ENCODE data around the gene CLASP1. TPM values are rescaled to one million over a fixed set of nuclear protein-coding genes. Genes with fewer than 3 reads are reported as not detected.
A peak's percentile ranks its signal among the peaks of the same experiment; 100 is the strongest.
"Not testable (repeated sequence)": the region's sequence is repeated elsewhere in the genome, so short reads cannot be mapped to it uniquely, and the experiment has no call there.

The CLASP1 gene
- total and polyA plus RNA-seq, 7 donors, result 2.4 to 117 (median 53.9) TPM

GRCh38 chr2:121483846-121484245 is 165.4 kb downstream of the CLASP1 start:
- Histone ChIP-seq H3K9me3 (no peaks in the 10 kb centered on the region), H3K27ac (peak overlapping the region in 1 of 4 donors; percentile 53), H3K4me3 (no peak overlapping the region), H3K36me3 (no peaks in the 10 kb centered on the region), H3K27me3 (no peaks in the 10 kb centered on the region), H3K4me1 (peaks cover 0 to 71% (median 54%) of the 10 kb centered on the region in 4 donors)
- 80 to 89% methylated on average over 2 of the region's 2 CpGs for WGBS, 2 donors
- no peak for TF ChIP-seq EP300 (IDR thresholded peaks at IDR 0.05)
- TF ChIP-seq CTCF (IDR thresholded peaks at IDR 0.05), result no peak
- TF ChIP-seq POLR2A (IDR thresholded peaks at IDR 0.05), result no peak
- TF ChIP-seq POLR2AphosphoS5 (IDR thresholded peaks at IDR 0.05), result no peak
- intact Hi-C loops (cut with DNase I), result loop anchor here (5.0 kb wide), 1 partner anchor 168 kb away; no protein-coding TSS in a partner anchor
- no peak for DNase-seq

GRCh38 chr2:121483021-121483420 is 166.2 kb downstream of the CLASP1 start:
- H3K4me3 ChIP-seq, result no peak overlapping the region
- DNase-seq, result no peak
- WGBS, 2 donors, result 90 to 94% methylated on average over 1 of the region's 1 CpG
- H3K27ac ChIP-seq, result no peak overlapping the region
- TF ChIP-seq POLR2AphosphoS5 (IDR thresholded peaks at IDR 0.05) (no peak), POLR2A (IDR thresholded peaks at IDR 0.05) (no peak), CTCF (IDR thresholded peaks at IDR 0.05) (no peak), EP300 (IDR thresholded peaks at IDR 0.05) (no peak)
- H3K9me3 ChIP-seq, result no peaks in the 10 kb centered on the region
- intact Hi-C loops (cut with DNase I), result loop anchor here (5.0 kb wide), 1 partner anchor 169 kb away; no protein-coding TSS in a partner anchor
- H3K36me3 ChIP-seq, result no peaks in the 10 kb centered on the region
- H3K4me1 ChIP-seq, result peaks cover 0 to 67% (median 54%) of the 10 kb centered on the region in 4 donors
- H3K27me3 ChIP-seq, result no peaks in the 10 kb centered on the region

GRCh38 chr2:121480826-121481225 is 168.4 kb downstream of the CLASP1 start:
- H3K36me3 ChIP-seq, result no peaks in the 10 kb centered on the region
- intact Hi-C loops (cut with DNase I), result loop anchor here (5.0 kb wide), 1 partner anchor 171 kb away; no protein-coding TSS in a partner anchor
- 44 to 74% methylated on average over 5 of the region's 5 CpGs for WGBS, 2 donors
- H3K9me3 ChIP-seq, result no peaks in the 10 kb centered on the region
- peak overlapping the region in 3 of 4 donors; percentile 21 to 61 (median 33) for H3K27ac ChIP-seq
- TF ChIP-seq POLR2AphosphoS5 (IDR thresholded peaks at IDR 0.05) (peak in 3 of 4 donors; percentile 18 to 61 (median 24)), POLR2A (IDR thresholded peaks at IDR 0.05) (no peak), EP300 (IDR thresholded peaks at IDR 0.05) (no peak)
- DNase-seq, result peak; percentile 74
- H3K4me3 ChIP-seq, result no peak overlapping the region
- peaks cover 0 to 81% (median 64%) of the 10 kb centered on the region in 4 donors for H3K4me1 ChIP-seq
- no peaks in the 10 kb centered on the region for H3K27me3 ChIP-seq

- TF ChIP-seq POLR2A (IDR thresholded peaks at IDR 0.05) (no peak), EP300 (IDR thresholded peaks at IDR 0.05) (no peak), CTCF (IDR thresholded peaks at IDR 0.05) (no peak), POLR2AphosphoS5 (IDR thresholded peaks at IDR 0.05) (no peak)
- WGBS, 2 donors, result 25 to 61% methylated on average over 8 of the region's 8 CpGs
Observed at GRCh38 chr2:121479882-121480522, 169.3 kb downstream of the CLASP1 start.

GRCh38 chr2:121478996-121479745 is 170.1 kb downstream of the CLASP1 start:
- intact Hi-C loops (cut with DNase I), result no loop called here
- Histone ChIP-seq H3K27ac (no peak overlapping the region), H3K4me3 (no peak overlapping the region), H3K9me3 (no peaks in the 10 kb centered on the region), H3K4me1 (peaks cover 0 to 66% (median 49%) of the 10 kb centered on the region in 4 donors), H3K27me3 (no peaks in the 10 kb centered on the region), H3K36me3 (no peaks in the 10 kb centered on the region)
- DNase-seq, result no peak
- TF ChIP-seq POLR2A (IDR thresholded peaks at IDR 0.05), result no peak
- WGBS, 2 donors, result 80 to 84% methylated on average over 6 of the region's 6 CpGs

More at GRCh38 chr2:121479882-121480522, 169.3 kb downstream of the CLASP1 start:
- intact Hi-C loops (cut with DNase I), result loop anchor here (5.0 kb wide), 1 partner anchor 172 kb away; no protein-coding TSS in a partner anchor
- no peaks in the 10 kb centered on the region for H3K27me3 ChIP-seq
- peaks cover 0 to 75% (median 58%) of the 10 kb centered on the region in 4 donors for H3K4me1 ChIP-seq
- H3K27ac ChIP-seq, result peak overlapping the region in 3 of 4 donors; percentile 21 to 61 (median 33)
- no peak overlapping the region for H3K4me3 ChIP-seq
- no peaks in the 10 kb centered on the region for H3K36me3 ChIP-seq
- DNase-seq, result no peak
- no peaks in the 10 kb centered on the region for H3K9me3 ChIP-seq

GRCh38 chr2:121478358-121478995 is 170.8 kb downstream of the CLASP1 start:
- WGBS, 2 donors, result 95 to 96% methylated on average over 7 of the region's 7 CpGs
- intact Hi-C loops (cut with DNase I), result not testable (repeated sequence)

More at GRCh38 chr2:121478358-121478995, 170.8 kb downstream of the CLASP1 start:
- not testable (repeated sequence) for H3K4me3 ChIP-seq, DNase-seq, H3K36me3 ChIP-seq, H3K27ac ChIP-seq, H3K9me3 ChIP-seq, H3K27me3 ChIP-seq
- peaks cover 0 to 60% (median 44%) of the 10 kb centered on the region in 4 donors for H3K4me1 ChIP-seq

Data from sigmoid colon (tissue), 7 donors.